Heart right ventricle (tissue), 16 donors: ENCODE data around the gene ATP13A5. TPM values are rescaled to one million over a fixed set of nuclear protein-coding genes. Genes with fewer than 3 reads are reported as not detected.

Experiments
- ATAC-seq, 8 donors: fragments of 200-7000 bp; cut with Tn5 transposase; one replicate each; pipeline ENCODE4 v1.9.1; 2020; ENCODE audit warnings: mild to moderate bottlenecking in 8 of 8, moderate library complexity in 8 of 8, moderate number of reproducible peaks in 1 of 8
- DNase-seq, 2 donors: peaks; one replicate each; pipeline ENCODE4 v3.0.0-alpha.2; 2020
- H3K27ac ChIP-seq, 10 donors: fragments of 200-600 bp; sonication (generic) in 2 of 10; one replicate each; pipeline versions ENCODE4 v1.5.0 to v1.8.0; 2020 to 2022; ENCODE audit warnings: mild to moderate bottlenecking in 3 of 10
- H3K27me3 ChIP-seq, 7 donors: fragments of 200-600 bp; one replicate each; pipeline ENCODE4 v1.8.0; 2021 to 2022; ENCODE audit warnings: mild to moderate bottlenecking in 2 of 7
- H3K36me3 ChIP-seq, 9 donors: fragments of 200-600 bp; sonication (generic) in 1 of 9; one replicate each; pipeline versions ENCODE4 v1.5.0 to v1.8.0; 2020 to 2022; ENCODE audit warnings: mild to moderate bottlenecking in 2 of 9
- H3K4me1 ChIP-seq, 9 donors: fragments of 200-600 bp; sonication (generic) in 1 of 9; one replicate each; pipeline versions ENCODE4 v1.5.0 to v1.8.0; 2020 to 2022; ENCODE audit warnings: mild to moderate bottlenecking in 4 of 9
- H3K4me3 ChIP-seq, 10 donors: fragments of 200-600 bp; sonication (generic) in 2 of 10; one replicate each; pipeline versions ENCODE4 v1.5.0 to v1.8.0; 2020 to 2022; ENCODE audit warnings: mild to moderate bottlenecking in 7 of 10, moderate library complexity in 2 of 10
- H3K9me3 ChIP-seq, 11 donors: fragments of 200-600 bp in 10 of 11; sonication (generic) in 2 of 11; one replicate each; pipeline versions ENCODE4 v1.5.0 to v1.8.0; 2013 to 2022; ENCODE audit warnings: mild to moderate bottlenecking in 2 of 11, control low read depth in 1 of 11, moderate library complexity in 1 of 11
- CTCF ChIP-seq, 9 donors: fragments of 200-600 bp; sonication (generic) in 2 of 9; IDR thresholded peaks; one replicate each; pipeline versions ENCODE4 v1.5.0 to v1.8.0; 2021 to 2022; ENCODE audit warnings: antibody characterized with exemption in 9 of 9, mild to moderate bottlenecking in 5 of 9, moderate library complexity in 1 of 9
- WGBS, 2 donors: extraction: QIAGEN DNeasy Blood & Tissue Kit; methylation state at CpG; one replicate each; pipeline ENCODE4 v1.1.7; 2013; ENCODE audit warnings: inconsistent platforms in 1 of 2; 5-methylcytosine and 5-hydroxymethylcytosine counted together
- intact Hi-C, 10 donors: fragments of 100-400 bp; cut with DNase I; formaldehyde crosslinking; loops; one replicate each; pipeline versions ENCODE4 v1.11.1 to v1.14.2; 2022
- polyA plus RNA-seq, 2 donors: library from polyadenylated mRNA; stranded (reverse); fragments of 200-250 nt; gene quantifications; one replicate each; pipeline ENCODE4 v1.2.3, GENCODE V29; 2013
- total RNA-seq, 10 donors: library from RNA; stranded (reverse); fragmentation: NEBNext Ultra II Directional in 3 of 10; extraction: Animal tissue kit (Norgen Biotek cat#: 25700) in 3 of 10; gene quantifications; one replicate each; pipeline versions ENCODE4 v1.2.1 to v1.2.4, GENCODE V29; 2021 to 2023
- donor health status: Arrhythmogenic right ventricular cardiomyopathy.
- donor health status: ischemic (EF 13 %, LVEDD 7.1; RV severe dilation, severe dysfunction).
- donor health status: healthy with polysubstance abuse.
- donor health status: DM: no; HTN: yes; CAD: no.
- donor health status: DM: no; HTN: no; CAD: no.
- donor health status: ischemic (EF 25% LVEDD 6.9; RV normal size, moderate dysfunction).
- donor health status: ischemic (EF 25% LVEDD 5.7; RV mildly dilated, moderate dysfunction).
- donor health status: healthy.
- donor health status: DM: yes; HTN: yes; CAD: no.
- donor health status: Ischemic cardiomyopathy.
- donor health status: ischemic (EF 35%, LVEDD 5.7; RV mildly dilated, moderate dysfunction).
- donor health status: nonischemic (EF 11% LVEDD 7.7; RV severe dilation, severe dysfunction).
- donor health status: DM: yes; HTN: yes; CAD: no.
- donor health status: PGD.
- donor health status: ischemic (EF 29% LVEDD 5.4; RV normal size, mild dysfunction).
- donor health status: nonischemic (EF 23%, LVEDD 6.1; RV moderate dilation, normal function).

ATP13A5 gene
- total and polyA plus RNA-seq, 12 donors: 0.06 TPM; not detected in 11

- Histone ChIP-seq H3K4me3 (no peak overlapping the region), H3K27me3 (peaks cover 0 to 6% (median 0%) of the 10 kb centered on the region in 7 donors), H3K9me3 (no peaks in the 10 kb centered on the region), H3K4me1 (no peaks in the 10 kb centered on the region), H3K36me3 (no peaks in the 10 kb centered on the region), H3K27ac (no peak overlapping the region)
- ATAC-seq (no peak), DNase-seq (no peak)
- intact Hi-C loops: no loop called here
- WGBS, 2 donors: 91% methylated on average over 6 of the region's 6 CpGs
- TF ChIP-seq CTCF (IDR thresholded peaks at IDR 0.05): no peak
Measured at GRCh38 chr3:193225302-193226125, 153.0 kb downstream of the ATP13A5 start.

Other genes starting within 250 kb of the ATP13A5 start
- 10 to 100 TPM in 2 of 10 donors, 1 to 10 TPM in 8; 4.5 to 11.3 (median 7.7) TPM for gene PLAAT1, start 137.5 kb downstream of the ATP13A5 start, total RNA-seq
- gene PLAAT1, start 137.5 kb downstream of the ATP13A5 start, polyA plus RNA-seq: 1 to 10 TPM; 1.0 to 7.0 TPM
- under 1 TPM in 8 of 10 donors, not detected in 2; 0.08 to 0.52 (median 0.24) TPM for gene ATP13A4, start 176.1 kb upstream of the ATP13A5 start, total RNA-seq
- under 1 TPM; 0.01 to 0.15 TPM for gene ATP13A4, start 176.1 kb upstream of the ATP13A5 start, polyA plus RNA-seq
- gene OPA1, start 214.5 kb upstream of the ATP13A5 start, total RNA-seq: 100 to 1,000 TPM; 100 to 197 (median 137) TPM
- gene OPA1, start 214.5 kb upstream of the ATP13A5 start, polyA plus RNA-seq: 10 to 100 TPM; 19.2 to 28.9 TPM